ENCODE results near the gene CCNC.
"Not testable (repeated sequence)": the region's sequence is repeated elsewhere in the genome, so short reads cannot be mapped to it uniquely, and the experiment has no call there.

CCNC gene

GRCh38 chr6:99602520-99603420, 34.3 kb upstream of the CCNC start:
- no peak for DNase-seq

GRCh38 chr6:99594696-99595095, 26.2 kb upstream of the CCNC start:
- not testable (repeated sequence) for DNase-seq

- DNase-seq, result no peak
These were observed 24.4 kb upstream of the CCNC start for GRCh38 chr6:99592900-99593299.

GRCh38 chr6:99591673-99592364, 23.4 kb upstream of the CCNC start:
- no peak for DNase-seq

DNA sequence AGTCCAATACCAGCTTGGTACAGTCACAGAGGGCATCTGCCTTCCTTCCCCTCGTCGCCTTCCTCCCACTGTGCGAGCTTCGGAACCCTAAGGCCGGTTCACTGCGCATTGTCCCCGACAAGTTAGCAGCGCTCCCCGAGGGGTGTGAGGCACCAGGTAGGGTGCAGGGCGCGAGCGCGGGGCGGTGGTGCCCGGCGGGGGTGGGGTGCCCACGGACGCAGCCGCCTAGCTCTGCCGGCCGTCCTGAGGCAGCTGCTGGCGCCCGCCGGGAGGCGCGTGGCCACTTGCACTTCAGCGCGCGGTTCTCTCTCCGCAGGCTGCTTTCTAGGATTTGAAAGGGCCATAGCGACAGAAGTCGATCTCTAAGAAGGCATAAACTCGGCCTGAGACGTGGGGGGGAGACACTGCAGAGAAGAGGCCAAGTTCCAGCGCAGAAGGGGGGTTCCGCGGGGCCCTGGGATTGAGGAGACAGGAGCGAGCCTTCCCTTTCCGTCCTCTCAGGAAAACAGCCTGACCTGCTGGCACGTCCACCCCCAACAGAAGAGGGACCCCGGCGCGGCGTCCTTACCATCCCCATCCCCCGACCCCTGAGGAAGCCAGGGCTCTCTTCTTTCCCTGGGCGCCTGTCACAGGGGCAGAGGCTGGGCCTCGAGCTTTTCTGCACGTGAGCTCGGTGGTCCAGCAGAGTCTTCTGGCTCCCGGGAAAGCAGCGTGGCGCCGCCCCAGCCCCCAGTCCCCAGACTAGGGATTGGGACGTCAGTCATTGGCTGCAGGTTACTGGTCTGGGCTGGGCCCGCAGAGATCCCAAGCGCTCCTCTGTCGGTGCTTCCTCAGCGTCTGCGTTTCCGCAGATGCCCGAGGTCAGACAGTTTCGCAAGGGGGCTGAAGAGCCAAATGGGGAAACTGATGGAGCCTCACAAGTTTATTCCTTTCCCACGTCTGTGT, 22.5 kb upstream of the CCNC start:
- DNase-seq, result no peak

- DNase-seq, result no peak
These were observed 21.5 kb upstream of the CCNC start for GRCh38 chr6:99589907-99590493.

GRCh38 chr6:99589290-99589672, 20.8 kb upstream of the CCNC start:
- DNase-seq, result no peak

GRCh38 chr6:99588618-99589289, 20.3 kb upstream of the CCNC start:
- DNase-seq, result peak; percentile 57 to 64

GRCh38 chr6:99587792-99588191, 19.3 kb upstream of the CCNC start:
- no peak for DNase-seq

- DNase-seq, result no peak
These were observed 11.3 kb upstream of the CCNC start for GRCh38 chr6:99579781-99580180.

- no peak for DNase-seq
These were observed 7.2 kb upstream of the CCNC start for GRCh38 chr6:99575544-99576227.

GRCh38 chr6:99573980-99574617, 5.6 kb upstream of the CCNC start:
- no peak for DNase-seq

DNA sequence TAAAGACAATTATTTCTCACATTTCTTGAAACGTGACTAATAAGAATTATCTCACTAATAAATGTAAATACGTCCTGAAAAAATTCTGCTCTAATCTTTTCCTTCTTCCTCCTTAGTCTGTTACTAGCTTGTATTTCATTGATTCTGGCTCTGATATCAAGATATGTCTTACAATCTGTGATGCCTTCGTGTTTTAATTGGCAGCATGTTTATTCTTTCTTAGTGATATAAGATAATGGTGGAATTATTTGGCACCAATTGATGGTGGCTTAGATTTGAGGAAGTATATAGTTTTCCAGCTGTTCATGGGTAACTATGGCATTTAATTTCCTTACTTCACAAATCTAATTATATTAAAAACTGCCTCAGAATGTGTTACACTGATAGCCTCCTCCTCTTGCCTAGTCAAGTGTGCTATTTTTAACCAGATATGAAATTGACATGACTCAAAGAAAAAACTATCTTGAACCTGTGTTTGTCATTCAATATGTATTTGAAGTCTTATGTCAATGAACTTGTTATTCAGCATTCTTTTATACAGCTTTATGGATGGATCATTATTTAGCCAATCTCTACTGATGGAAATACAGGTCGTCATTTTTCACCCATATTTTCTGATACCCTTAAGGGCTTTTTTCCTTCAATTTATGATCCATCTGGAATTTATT, 5.3 kb downstream of the CCNC start:
- DNase-seq, result no peak

- no peak for DNase-seq
These were observed 7.8 kb downstream of the CCNC start for GRCh38 chr6:99560668-99561067.

DNA sequence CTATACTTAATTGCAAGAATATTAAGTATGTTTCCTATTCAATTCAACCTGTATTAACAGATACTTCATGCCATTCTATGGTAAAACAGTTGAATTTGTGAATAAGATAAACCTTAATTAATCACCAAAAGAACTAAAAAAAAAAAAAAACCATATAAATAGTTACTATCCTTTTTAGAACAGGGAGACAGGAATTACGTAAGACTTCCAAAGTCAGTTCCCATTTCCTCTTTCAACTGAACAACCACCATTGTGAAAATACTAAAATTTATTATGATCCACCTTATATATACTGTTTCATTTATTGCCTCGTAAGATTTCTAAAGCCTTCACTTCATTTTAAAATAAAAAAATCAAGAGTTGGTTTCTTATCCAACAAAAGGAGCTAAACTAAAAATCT, 9.4 kb downstream of the CCNC start:
- no peak for DNase-seq

GRCh38 chr6:99553888-99554287, 14.6 kb downstream of the CCNC start:
- DNase-seq, result no peak

DNA sequence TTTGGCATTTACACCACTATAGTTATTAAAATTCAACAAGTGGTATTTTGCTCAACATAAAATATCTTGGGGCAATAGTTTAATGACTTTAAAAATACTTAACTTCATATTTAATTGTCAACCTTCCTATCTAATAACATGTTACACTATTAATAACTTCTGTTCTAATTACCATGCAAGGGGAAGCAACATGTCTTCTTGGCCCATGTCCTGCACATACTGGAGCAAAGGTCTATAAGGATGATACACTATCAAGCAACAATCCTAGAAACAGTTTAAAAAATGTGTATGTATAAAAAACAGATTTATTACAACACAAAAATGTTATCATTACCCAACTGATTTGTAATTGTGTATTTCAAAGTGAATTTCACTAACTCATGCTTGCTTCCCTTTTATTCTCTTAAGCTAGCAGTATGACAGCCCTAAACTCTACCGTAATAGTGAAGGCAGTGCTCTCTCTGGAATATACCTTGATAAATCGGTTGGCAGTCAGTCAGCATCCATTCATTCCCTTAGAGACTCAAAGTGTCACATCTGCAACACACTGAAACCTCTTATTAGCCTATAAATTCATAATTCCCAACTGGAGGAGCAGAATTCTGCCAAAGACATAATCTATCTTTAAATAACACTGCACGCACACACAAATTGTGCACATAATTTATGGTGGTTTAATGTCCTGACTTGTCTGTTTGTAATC, 18.3 kb downstream of the CCNC start:
- DNase-seq, result no peak

GRCh38 chr6:99548706-99549105, 19.8 kb downstream of the CCNC start:
- DNase-seq, result no peak

DNA sequence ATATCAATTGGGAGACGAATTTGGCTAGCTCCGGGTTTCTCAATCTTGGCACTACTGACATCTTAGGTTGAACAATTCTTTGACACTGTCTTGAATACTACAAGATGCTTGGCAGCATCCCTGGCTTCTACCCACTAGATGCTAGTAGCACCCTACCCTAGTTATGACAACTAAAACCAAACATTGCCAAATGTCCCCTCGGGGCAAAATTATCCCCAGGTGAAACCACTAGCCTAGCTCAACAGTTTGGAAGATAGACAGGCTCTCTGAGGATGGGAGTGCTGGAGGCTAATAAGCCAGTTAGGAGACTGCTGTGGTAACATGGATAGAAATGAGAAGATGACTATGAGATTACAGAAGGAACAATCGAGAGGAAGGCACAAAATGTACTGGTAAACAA, 20.9 kb downstream of the CCNC start:
- DNase-seq, result no peak

DNA sequence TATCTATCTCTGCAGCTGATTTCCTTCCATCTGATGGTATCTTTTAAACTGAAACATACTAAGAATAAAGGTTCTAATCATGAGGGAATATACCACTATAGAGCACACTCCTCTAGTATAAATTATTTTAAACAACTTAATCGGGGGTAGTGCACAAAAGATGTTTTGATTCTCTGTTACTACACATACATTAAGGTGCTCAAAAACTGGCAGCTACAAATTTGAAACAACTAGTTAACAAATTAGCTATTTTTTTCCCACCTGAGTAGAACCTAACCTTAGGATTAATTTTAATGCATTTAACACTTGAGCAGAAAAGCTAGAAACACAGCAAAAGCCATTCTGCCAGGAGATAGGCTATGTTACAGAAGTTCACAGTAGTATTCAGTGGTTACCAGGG, 23.0 kb downstream of the CCNC start:
- DNase-seq, result no peak
